ENCODE data around the gene SPATA18.

SPATA18 gene

GRCh38 chr4:52091801-52092200 lies 40.7 kb downstream of the SPATA18 start:
- Histone ChIP-seq H4K91ac (ENCODE audit: low read length) (peak overlapping the region; percentile 39), H3K36me3 (ENCODE audit: control insufficient read depth in 1 of 2, insufficient read depth in 2 of 2, low read depth in 1 of 2, low read length in 2 of 2) (peaks cover 11 to 30% of the 10 kb centered on the region in 2 experiments), H2AFZ (ENCODE audit: low read depth, low read length) (no peak overlapping the region), H3K27ac (ENCODE audit: low read length, poor library complexity, severe bottlenecking) (no peak overlapping the region), H2AK5ac (ENCODE audit: low read length, severe bottlenecking) (no peak overlapping the region), H3K18ac (ENCODE audit: low read depth in 1 of 2, low read length in 2 of 2) (peak overlapping the region in 1 of 2 experiments; percentile 21), H3K4ac (ENCODE audit: low read depth in 1 of 2, low read length in 2 of 2) (no peak overlapping the region), H4K8ac (ENCODE audit: low read length) (peak overlapping the region; percentile 13), H3K9me3 (ENCODE audit: control insufficient read depth, low read length) (no peaks in the 10 kb centered on the region), H2BK12ac (ENCODE audit: low read length in 2 of 2) (no peak overlapping the region), H2BK120ac (ENCODE audit: low read depth, low read length) (no peak overlapping the region), H3K9ac (ENCODE audit: low read length) (no peak overlapping the region), H3K14ac (ENCODE audit: low read length in 2 of 2) (no peak overlapping the region), H3K4me1 (ENCODE audit: control insufficient read depth, insufficient read depth, low read depth, low read length) (no peaks in the 10 kb centered on the region), H2BK15ac (ENCODE audit: low read depth, poor library complexity, severe bottlenecking) (no peak overlapping the region), H3K79me1 (replicated peaks; ENCODE audit: low read length, poor library complexity, severe bottlenecking) (no peaks in the 10 kb centered on the region), H3K4me2 (ENCODE audit: low read length, poor library complexity, severe bottlenecking) (no peak overlapping the region), H3K27me3 (ENCODE audit: control insufficient read depth in 1 of 2, insufficient read depth in 1 of 2, low read length in 2 of 2) (no peaks in the 10 kb centered on the region), H3K4me3 (ENCODE audit: insufficient read depth in 1 of 2, low read depth in 1 of 2, low read length in 2 of 2) (no peak overlapping the region), H3K23ac (ENCODE audit: low read length in 2 of 2) (no peak overlapping the region), H2BK5ac (ENCODE audit: low read depth, low read length, poor library complexity, severe bottlenecking) (no peak overlapping the region)
- peak; percentile 64 for DNase-seq
- 30% methylated on average over 5 of the region's 5 CpGs for WGBS

GRCh38 chr4:52093466-52093865 lies 42.4 kb downstream of the SPATA18 start:
- no peak overlapping the region for H2BK5ac ChIP-seq (ENCODE audit: low read depth, low read length, poor library complexity, severe bottlenecking)
- H3K4me3 ChIP-seq (ENCODE audit: insufficient read depth in 1 of 2, low read depth in 1 of 2, low read length in 2 of 2), result no peak overlapping the region
- no peaks in the 10 kb centered on the region for H3K27me3 ChIP-seq (ENCODE audit: control insufficient read depth in 1 of 2, insufficient read depth in 1 of 2, low read length in 2 of 2)
- no peaks in the 10 kb centered on the region for H3K9me3 ChIP-seq (ENCODE audit: control insufficient read depth, low read length)
- H3K14ac ChIP-seq (ENCODE audit: low read length in 2 of 2), result no peak overlapping the region
- 83% methylated on average over 1 of the region's 1 CpG for WGBS
- H4K8ac ChIP-seq (ENCODE audit: low read length), result no peak overlapping the region
- H3K9ac ChIP-seq (ENCODE audit: low read length), result no peak overlapping the region
- H4K91ac ChIP-seq (ENCODE audit: low read length), result no peak overlapping the region
- no peak overlapping the region for H3K4ac ChIP-seq (ENCODE audit: low read depth in 1 of 2, low read length in 2 of 2)
- no peaks in the 10 kb centered on the region for H3K4me1 ChIP-seq (ENCODE audit: control insufficient read depth, insufficient read depth, low read depth, low read length)
- peaks cover 15 to 45% of the 10 kb centered on the region in 2 experiments for H3K36me3 ChIP-seq (ENCODE audit: control insufficient read depth in 1 of 2, insufficient read depth in 2 of 2, low read depth in 1 of 2, low read length in 2 of 2)
- no peak overlapping the region for H2BK12ac ChIP-seq (ENCODE audit: low read length in 2 of 2)
- H2BK15ac ChIP-seq (ENCODE audit: low read depth, poor library complexity, severe bottlenecking), result no peak overlapping the region
- no peaks in the 10 kb centered on the region for H3K79me1 ChIP-seq (replicated peaks; ENCODE audit: low read length, poor library complexity, severe bottlenecking)
- H2BK120ac ChIP-seq (ENCODE audit: low read depth, low read length), result no peak overlapping the region
- no peak overlapping the region for H3K4me2 ChIP-seq (ENCODE audit: low read length, poor library complexity, severe bottlenecking)
- no peak overlapping the region for H3K18ac ChIP-seq (ENCODE audit: low read depth in 1 of 2, low read length in 2 of 2)
- H3K23ac ChIP-seq (ENCODE audit: low read length in 2 of 2), result no peak overlapping the region
- H2AFZ ChIP-seq (ENCODE audit: low read depth, low read length), result no peak overlapping the region
- no peak overlapping the region for H2AK5ac ChIP-seq (ENCODE audit: low read length, severe bottlenecking)
- DNase-seq, result no peak
- no peak overlapping the region for H3K27ac ChIP-seq (ENCODE audit: low read length, poor library complexity, severe bottlenecking)

GRCh38 chr4:52094376-52095145 lies 43.5 kb downstream of the SPATA18 start:
- Histone ChIP-seq H2BK5ac (ENCODE audit: low read depth, low read length, poor library complexity, severe bottlenecking) (no peak overlapping the region), H2BK120ac (ENCODE audit: low read depth, low read length) (no peak overlapping the region), H3K14ac (ENCODE audit: low read length in 2 of 2) (no peak overlapping the region), H3K27ac (ENCODE audit: low read length, poor library complexity, severe bottlenecking) (no peak overlapping the region), H3K9me3 (ENCODE audit: control insufficient read depth, low read length) (no peaks in the 10 kb centered on the region), H3K18ac (ENCODE audit: low read depth in 1 of 2, low read length in 2 of 2) (no peak overlapping the region), H3K4me1 (ENCODE audit: control insufficient read depth, insufficient read depth, low read depth, low read length) (no peaks in the 10 kb centered on the region), H3K4me3 (ENCODE audit: insufficient read depth in 1 of 2, low read depth in 1 of 2, low read length in 2 of 2) (no peak overlapping the region), H3K4ac (ENCODE audit: low read depth in 1 of 2, low read length in 2 of 2) (no peak overlapping the region), H3K36me3 (ENCODE audit: control insufficient read depth in 1 of 2, insufficient read depth in 2 of 2, low read depth in 1 of 2, low read length in 2 of 2) (peaks cover 15 to 45% of the 10 kb centered on the region in 2 experiments), H4K8ac (ENCODE audit: low read length) (no peak overlapping the region), H2BK12ac (ENCODE audit: low read length in 2 of 2) (no peak overlapping the region), H4K91ac (ENCODE audit: low read length) (no peak overlapping the region), H2BK15ac (ENCODE audit: low read depth, poor library complexity, severe bottlenecking) (no peak overlapping the region), H3K9ac (ENCODE audit: low read length) (no peak overlapping the region), H2AK5ac (ENCODE audit: low read length, severe bottlenecking) (no peak overlapping the region), H3K27me3 (ENCODE audit: control insufficient read depth in 1 of 2, insufficient read depth in 1 of 2, low read length in 2 of 2) (no peaks in the 10 kb centered on the region), H2AFZ (ENCODE audit: low read depth, low read length) (no peak overlapping the region), H3K23ac (ENCODE audit: low read length in 2 of 2) (no peak overlapping the region), H3K79me1 (replicated peaks; ENCODE audit: low read length, poor library complexity, severe bottlenecking) (no peaks in the 10 kb centered on the region), H3K4me2 (ENCODE audit: low read length, poor library complexity, severe bottlenecking) (no peak overlapping the region)
- DNase-seq, result no peak
- WGBS, result 91% methylated on average over 4 of the region's 8 CpGs

GRCh38 chr4:52095374-52095773 lies 44.3 kb downstream of the SPATA18 start:
- no peak overlapping the region for H2BK15ac ChIP-seq (ENCODE audit: low read depth, poor library complexity, severe bottlenecking)
- no peak overlapping the region for H2AK5ac ChIP-seq (ENCODE audit: low read length, severe bottlenecking)
- no peak overlapping the region for H3K14ac ChIP-seq (ENCODE audit: low read length in 2 of 2)
- no peaks in the 10 kb centered on the region for H3K79me1 ChIP-seq (replicated peaks; ENCODE audit: low read length, poor library complexity, severe bottlenecking)
- DNase-seq, result no peak
- H4K8ac ChIP-seq (ENCODE audit: low read length), result no peak overlapping the region
- H3K27me3 ChIP-seq (ENCODE audit: control insufficient read depth in 1 of 2, insufficient read depth in 1 of 2, low read length in 2 of 2), result no peaks in the 10 kb centered on the region
- no peaks in the 10 kb centered on the region for H3K4me1 ChIP-seq (ENCODE audit: control insufficient read depth, insufficient read depth, low read depth, low read length)
- H3K18ac ChIP-seq (ENCODE audit: low read depth in 1 of 2, low read length in 2 of 2), result no peak overlapping the region
- no peak overlapping the region for H4K91ac ChIP-seq (ENCODE audit: low read length)
- peaks cover 15 to 45% of the 10 kb centered on the region in 2 experiments for H3K36me3 ChIP-seq (ENCODE audit: control insufficient read depth in 1 of 2, insufficient read depth in 2 of 2, low read depth in 1 of 2, low read length in 2 of 2)
- H3K27ac ChIP-seq (ENCODE audit: low read length, poor library complexity, severe bottlenecking), result no peak overlapping the region
- H3K4me2 ChIP-seq (ENCODE audit: low read length, poor library complexity, severe bottlenecking), result no peak overlapping the region
- WGBS, result 75% methylated on average over 1 of the region's 1 CpG
- H2BK5ac ChIP-seq (ENCODE audit: low read depth, low read length, poor library complexity, severe bottlenecking), result no peak overlapping the region
- H3K9ac ChIP-seq (ENCODE audit: low read length), result no peak overlapping the region
- H3K4ac ChIP-seq (ENCODE audit: low read depth in 1 of 2, low read length in 2 of 2), result no peak overlapping the region
- no peaks in the 10 kb centered on the region for H3K9me3 ChIP-seq (ENCODE audit: control insufficient read depth, low read length)
- no peak overlapping the region for H3K23ac ChIP-seq (ENCODE audit: low read length in 2 of 2)
- no peak overlapping the region for H3K4me3 ChIP-seq (ENCODE audit: insufficient read depth in 1 of 2, low read depth in 1 of 2, low read length in 2 of 2)
- H2BK12ac ChIP-seq (ENCODE audit: low read length in 2 of 2), result no peak overlapping the region
- no peak overlapping the region for H2BK120ac ChIP-seq (ENCODE audit: low read depth, low read length)
- no peak overlapping the region for H2AFZ ChIP-seq (ENCODE audit: low read depth, low read length)

Data from mesenchymal stem cell (in vitro differentiated cells and primary cell).